GM18868 (cell line): Measurements from ENCODE around the gene RBM34.
"Not testable (repeated sequence)": the region's sequence is repeated elsewhere in the genome, so short reads cannot be mapped to it uniquely, and the experiment has no call there.

Experiments
- ATAC-seq: cut with Tn5 transposase; IDR thresholded peaks from one replicate; pipeline ENCODE4 v1.9.1; 2021; ENCODE audit warnings: mild to moderate bottlenecking, moderate library complexity; ENCODE audit not compliant: unreplicated experiment

RBM34 gene

DNA sequence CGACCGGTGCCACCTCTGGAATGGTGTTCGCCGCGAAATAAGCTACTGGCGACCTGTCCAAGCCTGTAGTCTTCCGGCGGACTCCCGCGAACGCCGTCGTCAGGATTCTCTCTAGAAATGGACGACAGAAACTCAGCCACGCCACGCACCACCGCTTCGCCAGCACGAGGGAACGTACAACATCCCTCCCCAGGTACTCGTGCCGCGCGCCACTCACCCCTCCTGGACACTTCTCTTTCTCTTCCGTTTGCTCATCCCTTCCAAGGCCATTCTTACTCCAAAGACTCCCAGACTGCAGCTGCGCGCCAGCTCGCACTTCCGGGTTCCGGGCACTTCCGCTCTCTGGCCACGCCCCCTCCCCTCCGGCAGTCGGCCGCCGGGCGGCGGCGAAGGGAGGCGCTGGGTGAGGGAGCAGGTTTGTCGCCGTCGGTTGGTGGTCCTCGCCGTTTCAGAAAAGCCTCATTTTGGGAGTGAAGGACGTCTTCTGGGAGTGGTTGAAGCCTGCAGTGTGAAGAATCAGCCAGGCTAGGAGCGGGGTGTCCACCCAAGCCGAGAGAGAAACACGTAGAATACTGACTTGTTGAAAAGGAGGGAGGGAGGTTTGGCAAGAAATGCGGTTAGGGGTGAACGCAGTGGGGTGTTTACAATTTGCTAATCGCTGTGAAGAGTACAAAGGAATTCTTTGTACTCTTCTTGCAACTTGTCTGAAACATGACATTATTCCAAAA, at the start of gene RBM34:
TSS of gene RBM34 (minus strand) at position 294 of the 728 bp plus-strand sequence. CDS start at position 270, 24 bp downstream.
- ATAC-seq, result peak; percentile 95

DNA sequence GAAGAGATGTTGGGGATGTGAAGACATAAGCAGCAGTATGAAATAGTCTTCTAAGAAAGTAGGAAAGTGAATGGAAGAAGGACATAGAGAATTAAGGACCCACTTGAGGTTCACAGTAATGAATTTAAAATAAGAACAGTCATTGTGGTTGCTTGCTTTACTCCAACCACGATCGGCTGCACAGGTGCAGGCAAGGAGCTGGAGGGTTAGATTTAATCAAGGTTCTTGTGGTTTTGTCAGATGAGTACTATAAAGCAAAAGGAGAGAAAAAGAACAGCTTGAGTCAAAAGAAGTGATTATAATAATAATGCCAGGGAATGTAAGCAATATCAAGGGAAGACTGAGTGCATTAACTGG, 46.1 kb upstream of the RBM34 start:
- no peak for ATAC-seq

- ATAC-seq, result no peak
Measured at GRCh38 chr1:235206533-235207208, 45.6 kb upstream of the RBM34 start.

- no peak for ATAC-seq
Measured at GRCh38 chr1:235205687-235206086, 44.6 kb upstream of the RBM34 start.

DNA sequence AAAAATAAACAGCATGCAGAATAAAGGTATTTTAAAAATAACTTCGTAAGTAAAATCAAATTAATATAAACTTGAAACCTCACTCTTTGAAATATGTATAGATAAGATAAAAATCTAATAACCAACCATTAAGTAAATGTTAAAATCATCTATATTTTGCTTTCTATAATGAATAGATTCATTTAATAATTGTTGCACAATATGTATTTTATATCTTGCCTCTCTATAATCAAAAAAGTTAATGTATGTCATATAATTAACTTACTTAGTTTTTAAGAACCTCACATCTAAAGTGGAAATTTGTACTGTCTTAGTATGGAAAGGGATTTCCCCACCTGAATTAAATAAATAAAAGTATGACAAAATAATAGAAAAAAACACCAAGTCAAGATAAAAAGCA, 42.4 kb upstream of the RBM34 start:
- no peak for ATAC-seq

- ATAC-seq, result not testable (repeated sequence)
Measured at GRCh38 chr1:235202447-235202846, 41.4 kb upstream of the RBM34 start.

GRCh38 chr1:235199441-235199840, 38.4 kb upstream of the RBM34 start:
- no peak for ATAC-seq

DNA sequence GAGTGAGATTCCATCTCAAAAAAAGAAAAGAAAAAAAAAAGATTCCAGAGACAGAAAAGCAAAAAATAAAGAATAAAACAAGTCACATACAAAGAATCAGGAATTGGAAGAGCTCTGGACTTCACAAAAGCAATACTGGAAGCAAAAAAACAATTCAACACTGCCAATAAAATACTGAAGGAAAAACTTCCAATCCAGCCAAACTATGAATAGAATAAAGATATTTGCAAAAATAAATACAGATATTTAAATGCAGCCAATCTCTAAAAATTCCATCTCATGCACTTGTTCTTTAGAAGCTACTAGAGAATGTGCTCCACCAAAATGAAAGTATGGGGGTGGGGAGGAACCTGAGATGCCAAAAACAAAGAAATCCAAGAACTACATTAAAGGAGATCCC, 29.4 kb upstream of the RBM34 start:
- ATAC-seq, result no peak

GRCh38 chr1:235187316-235187715, 26.3 kb upstream of the RBM34 start:
- no peak for ATAC-seq

GRCh38 chr1:235181561-235182245, 20.7 kb upstream of the RBM34 start:
- ATAC-seq, result no peak

GRCh38 chr1:235180916-235181460, 19.9 kb upstream of the RBM34 start:
- ATAC-seq, result no peak

DNA sequence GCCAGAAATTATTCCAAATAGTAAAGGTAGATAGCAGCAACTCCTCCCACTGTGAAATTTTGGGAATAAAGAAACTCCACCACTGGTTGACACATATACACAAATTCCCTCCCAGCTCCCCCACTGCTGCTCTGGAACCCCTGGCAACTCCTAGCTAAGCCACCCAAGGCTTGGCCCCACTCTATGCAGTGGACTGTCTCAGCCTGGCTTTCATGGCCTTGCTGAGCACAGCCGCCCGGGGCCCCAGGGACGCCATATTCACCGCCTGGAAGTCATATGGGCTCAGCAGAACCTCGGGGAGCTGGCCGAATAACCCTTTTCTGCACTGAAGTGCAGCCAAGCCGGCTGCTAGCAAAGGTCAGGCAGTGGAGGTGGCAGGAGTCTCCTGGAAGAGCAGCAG, 15.4 kb upstream of the RBM34 start:
- no peak for ATAC-seq

DNA sequence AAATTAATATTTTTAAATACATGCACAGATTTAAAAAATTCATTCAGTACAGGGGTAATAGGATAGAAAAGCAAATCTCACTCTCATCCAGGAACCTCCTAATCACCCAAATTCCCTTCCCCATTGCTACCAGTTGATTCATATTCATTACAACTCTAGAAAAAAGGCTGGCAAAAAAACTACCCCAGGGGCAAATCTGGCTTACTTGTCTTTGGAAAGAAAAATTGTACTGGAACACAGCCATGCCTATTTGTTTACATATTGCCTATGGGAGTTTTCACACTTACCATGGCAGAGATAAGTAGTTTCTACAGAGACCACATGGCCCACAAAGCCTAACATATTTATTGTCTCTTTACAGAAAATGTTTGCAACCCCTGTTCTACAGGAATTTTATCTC, 8.9 kb upstream of the RBM34 start:
- ATAC-seq, result no peak

- ATAC-seq, result no peak
Measured at GRCh38 chr1:235168375-235168774, 7.3 kb upstream of the RBM34 start.

DNA sequence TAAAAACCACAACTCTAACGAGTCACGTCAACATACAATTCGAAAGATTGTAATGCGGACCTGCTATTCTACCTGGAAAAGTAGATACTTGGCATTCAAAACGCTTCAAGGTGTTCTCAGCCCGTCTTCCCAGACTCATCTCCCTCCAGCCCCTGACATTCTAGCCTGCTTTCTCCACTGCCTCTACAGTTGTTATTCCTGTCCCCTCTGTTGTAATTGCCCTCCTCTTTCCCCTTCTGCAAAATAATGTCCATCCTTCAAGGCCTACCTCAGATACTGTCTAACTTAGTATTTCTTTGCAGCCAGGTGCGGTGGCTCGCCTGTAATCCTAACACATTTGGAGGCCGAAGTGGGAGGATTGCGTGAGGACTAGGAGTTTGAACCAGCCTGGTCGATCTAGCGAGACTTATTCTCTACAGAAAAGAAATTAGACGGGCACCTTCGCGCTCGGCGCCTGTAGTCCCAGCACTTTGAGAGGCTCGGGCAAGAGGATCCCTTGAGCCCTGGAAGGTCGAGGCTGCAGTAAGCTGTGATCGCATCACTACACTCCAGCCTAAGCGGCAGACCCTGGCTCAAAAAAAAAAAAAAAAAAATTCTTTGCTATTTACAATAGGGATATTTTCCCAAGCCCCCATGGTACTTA, 756 bp upstream of the RBM34 start:
- ATAC-seq, result no peak

- peak; percentile 36 for ATAC-seq
Measured at GRCh38 chr1:235160383-235160956, 580 bp downstream of the RBM34 start.

- not testable (repeated sequence) for ATAC-seq
Measured at GRCh38 chr1:235159930-235160329, 1.1 kb downstream of the RBM34 start.

DNA sequence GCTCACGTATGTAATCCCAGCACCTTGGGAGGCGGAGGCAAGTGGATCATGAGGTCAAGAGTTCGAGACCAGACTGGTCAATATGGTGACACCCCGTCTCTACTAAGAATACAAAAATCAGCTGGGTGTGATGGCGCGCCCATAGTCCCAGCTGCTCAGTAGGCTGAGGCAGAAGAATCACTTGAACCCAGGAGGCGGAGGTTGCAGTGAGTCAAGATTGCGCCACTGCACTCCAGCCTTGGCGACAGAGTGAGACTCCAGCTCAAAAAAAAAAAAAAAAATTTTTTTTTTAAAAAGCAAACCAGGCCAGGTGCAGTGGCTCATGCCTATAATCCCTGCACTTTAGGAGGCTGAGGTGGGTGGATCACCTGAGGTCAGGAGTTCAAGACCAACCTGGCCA, 1.8 kb downstream of the RBM34 start:
- ATAC-seq, result not testable (repeated sequence)

DNA sequence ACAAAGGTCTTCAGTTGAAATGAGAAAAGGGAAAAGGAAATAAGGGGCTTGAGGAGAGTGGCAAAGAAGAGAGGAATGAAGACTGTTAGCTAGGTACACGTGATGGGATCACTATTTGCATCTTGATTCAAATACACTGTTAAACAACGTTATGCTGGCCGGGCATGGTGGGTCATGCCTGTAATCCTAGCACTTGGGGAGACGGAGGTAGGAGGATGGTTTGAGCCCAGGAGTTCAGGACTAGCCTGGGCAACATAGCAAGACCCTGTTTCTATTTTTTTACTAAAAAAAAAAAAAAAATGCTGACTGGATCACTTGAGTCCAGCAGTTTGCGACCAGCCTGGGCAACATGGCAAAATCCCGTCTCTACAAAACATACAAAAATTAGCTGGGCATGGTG, 2.4 kb downstream of the RBM34 start:
- ATAC-seq, result no peak

DNA sequence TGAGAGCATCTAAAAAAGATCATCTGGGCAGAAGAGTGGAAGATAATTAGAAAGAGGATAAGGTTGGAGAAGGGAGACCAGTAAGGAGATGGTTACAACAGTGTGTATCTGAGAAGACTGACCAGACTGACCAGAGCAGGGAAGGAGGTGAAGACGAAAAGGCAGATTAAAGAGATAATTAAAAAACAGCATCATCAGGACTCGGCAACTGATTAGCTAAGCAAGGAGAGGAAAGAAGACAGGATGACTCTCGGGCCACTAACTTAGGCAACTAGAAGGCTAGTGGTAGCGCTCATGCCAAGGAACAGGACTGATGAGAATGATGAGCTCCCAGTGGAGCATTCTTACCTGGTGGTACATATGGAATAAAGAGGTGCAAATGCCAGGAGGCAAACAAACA, 3.9 kb downstream of the RBM34 start:
- ATAC-seq, result no peak

DNA sequence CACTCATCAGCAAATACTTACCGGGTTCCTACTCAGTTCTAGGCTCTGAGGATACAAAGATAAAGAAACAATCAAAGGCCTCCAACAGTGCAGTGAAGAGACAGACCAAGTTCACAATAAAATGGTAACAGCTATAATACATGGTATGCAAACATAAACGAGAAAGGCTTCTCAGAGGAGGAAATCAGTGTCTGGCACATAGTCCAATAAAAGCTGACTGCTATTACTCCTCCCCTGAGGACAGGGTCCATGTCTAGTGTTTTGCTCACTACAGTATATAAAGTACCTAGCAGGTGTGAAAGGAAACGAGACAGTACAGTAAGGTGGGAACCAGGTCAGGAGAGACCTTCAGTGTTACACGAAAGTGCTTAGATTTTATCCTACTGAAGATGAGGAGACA, 4.3 kb downstream of the RBM34 start:
- no peak for ATAC-seq
